ENCODE results near the gene GARIN5B. TPM values are rescaled to one million over a fixed set of nuclear protein-coding genes. Genes with fewer than 3 reads are reported as not detected.

GARIN5B gene
- total and polyA plus RNA-seq, 2 of the 13 experiments (the other 11 are each of a cell fraction or from before 2014, with no cell fraction given), result not detected

DNA sequence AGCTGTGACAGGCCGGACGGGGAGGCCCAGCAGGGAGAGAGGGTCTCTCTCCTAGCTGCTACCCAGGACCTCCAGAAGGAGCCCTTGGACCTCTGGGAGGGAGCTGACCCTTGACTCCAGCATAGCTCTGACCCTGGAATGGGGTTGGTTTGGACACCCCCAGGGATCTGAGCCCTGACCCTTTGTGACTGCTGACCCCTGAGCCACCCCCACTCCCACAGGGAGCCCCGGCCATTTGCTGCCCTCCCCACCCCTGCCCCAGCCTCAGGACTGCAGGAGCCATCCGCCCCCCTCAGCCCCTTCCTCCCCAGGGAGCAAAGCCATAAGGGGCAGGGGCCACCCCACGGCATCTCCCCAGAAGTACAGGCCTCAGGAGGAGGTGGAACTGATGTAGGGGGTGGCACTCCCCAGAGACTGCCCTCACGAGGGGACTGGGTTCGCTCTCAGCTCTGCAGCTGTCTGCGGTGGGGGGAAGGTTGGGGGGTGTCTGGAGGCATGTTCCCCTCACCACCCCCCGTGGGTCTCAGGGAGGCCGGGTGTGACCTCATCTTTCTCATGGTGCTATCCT, 15.5 kb downstream of the GARIN5B start (continued):
- TF ChIP-seq USF2 (IDR thresholded peaks at IDR 0.05; ENCODE audit: low read depth, low read length), result no peak
- no peak for TF ChIP-seq USF2 (CRISPR knock-in tag; IDR thresholded peaks at IDR 0.05; ENCODE audit: borderline replicate concordance)
- TF ChIP-seq, protein P1, sequence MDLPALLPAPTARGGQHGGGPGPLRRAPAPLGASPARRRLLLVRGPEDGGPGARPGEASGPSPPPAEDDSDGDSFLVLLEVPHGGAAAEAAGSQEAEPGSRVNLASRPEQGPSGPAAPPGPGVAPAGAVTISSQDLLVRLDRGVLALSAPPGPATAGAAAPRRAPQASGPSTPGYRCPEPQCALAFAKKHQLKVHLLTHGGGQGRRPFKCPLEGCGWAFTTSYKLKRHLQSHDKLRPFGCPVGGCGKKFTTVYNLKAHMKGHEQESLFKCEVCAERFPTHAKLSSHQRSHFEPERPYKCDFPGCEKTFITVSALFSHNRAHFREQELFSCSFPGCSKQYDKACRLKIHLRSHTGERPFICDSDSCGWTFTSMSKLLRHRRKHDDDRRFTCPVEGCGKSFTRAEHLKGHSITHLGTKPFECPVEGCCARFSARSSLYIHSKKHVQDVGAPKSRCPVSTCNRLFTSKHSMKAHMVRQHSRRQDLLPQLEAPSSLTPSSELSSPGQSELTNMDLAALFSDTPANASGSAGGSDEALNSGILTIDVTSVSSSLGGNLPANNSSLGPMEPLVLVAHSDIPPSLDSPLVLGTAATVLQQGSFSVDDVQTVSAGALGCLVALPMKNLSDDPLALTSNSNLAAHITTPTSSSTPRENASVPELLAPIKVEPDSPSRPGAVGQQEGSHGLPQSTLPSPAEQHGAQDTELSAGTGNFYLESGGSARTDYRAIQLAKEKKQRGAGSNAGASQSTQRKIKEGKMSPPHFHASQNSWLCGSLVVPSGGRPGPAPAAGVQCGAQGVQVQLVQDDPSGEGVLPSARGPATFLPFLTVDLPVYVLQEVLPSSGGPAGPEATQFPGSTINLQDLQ (CRISPR knock-in tag; IDR thresholded peaks at IDR 0.05), result no peak
- no peak for TF ChIP-seq POLR2G (IDR thresholded peaks at IDR 0.05; ENCODE audit: low read depth, low read length)
- no peak for TF ChIP-seq KDM2A (CRISPR knock-in tag; IDR thresholded peaks at IDR 0.05; ENCODE audit: borderline replicate concordance, low read depth)
- no peak for TF ChIP-seq MXI1 (IDR thresholded peaks at IDR 0.05; ENCODE audit: borderline replicate concordance, low read depth, low read length)
- no peak for TF ChIP-seq THAP7 (CRISPR knock-in tag; IDR thresholded peaks at IDR 0.05)
- TF ChIP-seq ZBTB42 (CRISPR knock-in tag; IDR thresholded peaks at IDR 0.05), result no peak
- TF ChIP-seq KLF12 (CRISPR knock-in tag; IDR thresholded peaks at IDR 0.05; ENCODE audit: borderline replicate concordance), result no peak
- no peak for TF ChIP-seq PAX8 (CRISPR knock-in tag; IDR thresholded peaks at IDR 0.05; ENCODE audit: borderline replicate concordance)
